Osteocyte (in vitro differentiated cells): ENCODE measurements around the gene DST. TPM values are rescaled to one million over a fixed set of nuclear protein-coding genes. Genes with fewer than 3 reads are reported as not detected.

Experiments used
- DNase-seq: peaks from one replicate; pipeline ENCODE4 v3.0.0; 2021; ENCODE audit warnings: mixed read lengths; ENCODE audit not compliant: unreplicated experiment; ENCODE audit errors: extremely low spot score
- H3K27ac Mint-ChIP-seq: one replicate; pipeline ENCODE4 v1.8.0; 2021; ENCODE audit warnings: mild to moderate bottlenecking, mixed read lengths; ENCODE audit not compliant: unreplicated experiment
- H3K27me3 Mint-ChIP-seq: one replicate; pipeline ENCODE4 v1.8.0; 2021; ENCODE audit warnings: mixed read lengths; ENCODE audit not compliant: unreplicated experiment
- H3K36me3 Mint-ChIP-seq: one replicate; pipeline ENCODE4 v1.8.0; 2021; ENCODE audit warnings: mixed read lengths; ENCODE audit not compliant: unreplicated experiment
- H3K4me1 Mint-ChIP-seq: one replicate; pipeline ENCODE4 v1.8.0; 2021; ENCODE audit warnings: mixed read lengths; ENCODE audit not compliant: unreplicated experiment
- H3K4me3 Mint-ChIP-seq: one replicate; pipeline ENCODE4 v1.8.0; 2021; ENCODE audit warnings: mild to moderate bottlenecking, moderate library complexity, mixed read lengths; ENCODE audit not compliant: unreplicated experiment
- H3K9me3 Mint-ChIP-seq: one replicate; pipeline ENCODE4 v1.8.0; 2021; ENCODE audit warnings: mixed read lengths; ENCODE audit not compliant: unreplicated experiment
- CTCF ChIP-seq: fragments of 200-600 bp; sonication (generic); IDR thresholded peaks from 2 replicates; pipeline ENCODE4 v1.5.0; 2021; ENCODE audit warnings: antibody characterized with exemption, mild to moderate bottlenecking, moderate library complexity
- total RNA-seq: library from RNA; stranded (reverse); gene quantifications from 2 replicates; pipeline ENCODE4 v1.2.1, GENCODE V29; 2021

DST gene
- total RNA-seq, 1 donor from 2014 or later: 240 TPM

GRCh38 chr6:56475736-56476457, 166.8 kb downstream of the DST start:
- Mint-ChIP-seq H3K36me3 (peaks cover 63% of the 10 kb centered on the region), H3K4me3 (no peak overlapping the region), H3K4me1 (no peaks in the 10 kb centered on the region), H3K27ac (no peak overlapping the region), H3K9me3 (peaks cover 10% of the 10 kb centered on the region), H3K27me3 (no peaks in the 10 kb centered on the region)
- DNase-seq: no peak
- no peak for TF ChIP-seq CTCF

- H3K27me3 Mint-ChIP-seq: no peaks in the 10 kb centered on the region
- H3K4me3 Mint-ChIP-seq: no peak overlapping the region
- no peak for DNase-seq
- no peaks in the 10 kb centered on the region for H3K4me1 Mint-ChIP-seq
- H3K36me3 Mint-ChIP-seq: peaks cover 61% of the 10 kb centered on the region
- no peak for TF ChIP-seq CTCF
- peaks cover 8% of the 10 kb centered on the region for H3K9me3 Mint-ChIP-seq
- H3K27ac Mint-ChIP-seq: no peak overlapping the region
Observed at GRCh38 chr6:56474532-56474931, 168.2 kb downstream of the DST start.

GRCh38 chr6:56463443-56463842, 179.2 kb downstream of the DST start:
- Mint-ChIP-seq H3K4me3 (no peak overlapping the region), H3K27ac (no peak overlapping the region), H3K27me3 (no peaks in the 10 kb centered on the region), H3K4me1 (peaks cover 46% of the 10 kb centered on the region), H3K9me3 (no peaks in the 10 kb centered on the region), H3K36me3 (peaks cover 60% of the 10 kb centered on the region)
- no peak for DNase-seq
- no peak for TF ChIP-seq CTCF

GRCh38 chr6:56459030-56459805, 183.5 kb downstream of the DST start:
- TF ChIP-seq CTCF: no peak
- Mint-ChIP-seq H3K27ac (no peak overlapping the region), H3K27me3 (no peaks in the 10 kb centered on the region), H3K36me3 (peaks cover 61% of the 10 kb centered on the region), H3K4me3 (no peak overlapping the region), H3K4me1 (peaks cover 34% of the 10 kb centered on the region), H3K9me3 (no peaks in the 10 kb centered on the region)
- no peak for DNase-seq

- peaks cover 34% of the 10 kb centered on the region for H3K4me1 Mint-ChIP-seq
- TF ChIP-seq CTCF: no peak
- peaks cover 60% of the 10 kb centered on the region for H3K36me3 Mint-ChIP-seq
- H3K27ac Mint-ChIP-seq: no peak overlapping the region
- no peaks in the 10 kb centered on the region for H3K9me3 Mint-ChIP-seq
- no peaks in the 10 kb centered on the region for H3K27me3 Mint-ChIP-seq
- DNase-seq: no peak
- H3K4me3 Mint-ChIP-seq: no peak overlapping the region
Observed at GRCh38 chr6:56458324-56458884, 184.3 kb downstream of the DST start.
